HCT116 (cell line): ENCODE measurements around the gene SLC25A47. TPM values are rescaled to one million over a fixed set of nuclear protein-coding genes. Genes with fewer than 3 reads are reported as not detected.

Experiments used
- ATAC-seq: fragments of 200-7000 bp; cut with Tn5 transposase; 2 replicates; pipeline ENCODE4 v1.9.1; 2020; ENCODE audit warnings: mild to moderate bottlenecking, moderate library complexity
- BruUV-seq: library from RNA; stranded (reverse); fragments of 400-500 nt; replicated peaks from 2 replicates; lab custom pipeline; 2021; lab: Mats Ljungman, UMichigan
- CTCF ChIA-PET: fragments of 300-600 bp; sonication (Branson Sonifier 250); formaldehyde crosslinking; loops from one replicate; lab custom pipeline; 2021; ENCODE audit warnings: antibody characterized with exemption; lab: Charles Lee
- POLR2A ChIA-PET: fragments of 300-600, 350-600 bp; sonication (Branson Sonifier 250); formaldehyde crosslinking; loops from one replicate; lab custom pipeline; 2021; ENCODE audit warnings: antibody characterized with exemption; lab: Charles Lee
- RAD21 ChIA-PET, 2 experiments: fragments of 300-600 bp; sonication (Branson Sonifier 250); formaldehyde crosslinking; loops; one replicate each; lab custom pipeline; 2023; ENCODE audit warnings: low total read pairs in 2 of 2; ENCODE audit not compliant: uncharacterized antibody in 2 of 2, unreplicated experiment in 2 of 2, low non-redundant PET in 1 of 2; lab: Charles Lee
- DNase-seq: peaks from one replicate; pipeline ENCODE4 v3.0.0-alpha.2; 2010; ENCODE audit warnings: low read depth, low spot score
- H2AFZ ChIP-seq: fragments of 200-600 bp; shearing (Covaris generic), sonication (generic); 2 replicates; pipeline ENCODE4 v1.6.1; 2017; ENCODE audit warnings: low read depth, mixed run types, mixed read lengths, antibody characterized with exemption, low read length; ENCODE audit not compliant: poor library complexity, severe bottlenecking
- H3K27ac ChIP-seq: 2 replicates; pipeline ENCODE4 v1.5.1; 2012; ENCODE audit warnings: low read depth, low read length
- H3K27me3 ChIP-seq: fragments of 200-600 bp; sonication (generic); 2 replicates; pipeline ENCODE4 v1.6.1; 2016; ENCODE audit warnings: mixed run types, low read length, mixed read lengths; ENCODE audit not compliant: insufficient read depth
- H3K36me3 ChIP-seq, 2 experiments: fragments of 200-500 bp in 1 of 2; fragments of 200-600 bp in 1 of 2; sonication (Bioruptor generic) in 1 of 2; sonication (generic) in 1 of 2; 2 replicates each; pipeline versions ENCODE4 v1.5.1 to v1.6.1; 2014 to 2016; ENCODE audit warnings: low read length in 2 of 2, inconsistent platforms in 1 of 2, mixed read lengths in 1 of 2, mixed run types in 1 of 2; ENCODE audit not compliant: insufficient read depth in 2 of 2, control insufficient read depth in 1 of 2
- H3K4me1 ChIP-seq, 2 experiments: fragments of 200-600 bp in 1 of 2; sonication (generic) in 1 of 2; 2 replicates each; pipeline versions ENCODE4 v1.5.1 to v1.6.1; 2012 to 2017; ENCODE audit warnings: low read length in 2 of 2, inconsistent platforms in 1 of 2, mild to moderate bottlenecking in 1 of 2, mixed read lengths in 1 of 2, mixed run types in 1 of 2, moderate library complexity in 1 of 2; ENCODE audit not compliant: insufficient read depth in 2 of 2, control insufficient read depth in 1 of 2
- H3K4me2 ChIP-seq: fragments of 200-600 bp; sonication (generic); 2 replicates; pipeline ENCODE4 v1.6.1; 2017; ENCODE audit warnings: mixed run types, low read length, mixed read lengths
- H3K4me3 ChIP-seq, 2 experiments: fragments of 200-600 bp in 1 of 2; sonication (generic) in 1 of 2; replicated peaks in 1 of 2; 2 replicates each; pipeline ENCODE4 v1.5.1; 2011 to 2016; ENCODE audit warnings: low read length in 2 of 2, control low read depth in 1 of 2, low read depth in 1 of 2, mild to moderate bottlenecking in 1 of 2, mixed read lengths in 1 of 2, mixed run types in 1 of 2
- H3K79me2 ChIP-seq: fragments of 200-600 bp; sonication (generic); 2 replicates; pipeline ENCODE4 v1.6.1; 2017; ENCODE audit warnings: mild to moderate bottlenecking, mixed run types, low read length, moderate library complexity, mixed read lengths; ENCODE audit not compliant: insufficient read depth
- H3K9ac ChIP-seq: fragments of 200-600 bp; sonication (generic); 2 replicates; pipeline ENCODE4 v1.6.1; 2016; ENCODE audit warnings: low read length, mixed read lengths
- H3K9me2 ChIP-seq: fragments of 200-600 bp; sonication (generic), shearing (Covaris generic); 2 replicates; pipeline ENCODE4 v1.6.1; 2017; ENCODE audit warnings: mixed run types, mild to moderate bottlenecking, moderate library complexity; ENCODE audit not compliant: insufficient read depth
- H3K9me3 ChIP-seq, 2 experiments: fragments of 200-500 bp in 1 of 2; fragments of 200-600 bp in 1 of 2; sonication (Bioruptor generic) in 1 of 2; sonication (generic) in 1 of 2; 2 replicates each; pipeline ENCODE4 v1.6.1; 2014 to 2017; ENCODE audit warnings: low read length in 2 of 2, mixed read lengths in 2 of 2, inconsistent platforms in 1 of 2, low read depth in 1 of 2, mild to moderate bottlenecking in 1 of 2, mixed run types in 1 of 2, moderate library complexity in 1 of 2; ENCODE audit not compliant: control insufficient read depth in 1 of 2, insufficient read depth in 1 of 2
- H4K20me1 ChIP-seq: fragments of 200-600 bp; sonication (generic), shearing (Covaris generic); 2 replicates; pipeline ENCODE4 v1.6.1; 2017; ENCODE audit warnings: mixed run types, mild to moderate bottlenecking, moderate library complexity; ENCODE audit not compliant: insufficient read depth
- ATF3 ChIP-seq: IDR thresholded peaks from 2 replicates; pipeline ENCODE4 v1.6.1; 2012
- CEBPB ChIP-seq: IDR thresholded peaks from 2 replicates; pipeline ENCODE4 v1.6.1; 2012; ENCODE audit warnings: low read depth
- EGR1 ChIP-seq: IDR thresholded peaks from 2 replicates; pipeline ENCODE4 v1.6.1; 2012; ENCODE audit warnings: low read depth
- EZH2phosphoT487 ChIP-seq: fragments of 200-600 bp; IDR thresholded peaks from 2 replicates; pipeline ENCODE4 v1.6.1; 2018; ENCODE audit warnings: antibody characterized with exemption, borderline replicate concordance
- MAX ChIP-seq: IDR thresholded peaks from 2 replicates; pipeline ENCODE4 v1.6.1; 2012
- POLR2A ChIP-seq: IDR thresholded peaks from 2 replicates; pipeline ENCODE4 v1.7.0; 2011; ENCODE audit warnings: borderline replicate concordance; ENCODE audit not compliant: insufficient read depth, insufficient read length; ENCODE audit errors: extremely low read depth
- RAD21 ChIP-seq: IDR thresholded peaks from 2 replicates; pipeline ENCODE4 v1.6.1; 2012; ENCODE audit warnings: low read depth, mild to moderate bottlenecking
- SRF ChIP-seq: IDR thresholded peaks from 2 replicates; pipeline ENCODE4 v1.6.1; 2012; ENCODE audit warnings: low read depth
- ZNF274 ChIP-seq: fragments of 200-500 bp; sonication (Bioruptor generic); IDR thresholded peaks from 2 replicates; pipeline ENCODE4 v1.6.1; 2014; ENCODE audit warnings: mild to moderate bottlenecking, low read depth, low read length, inconsistent platforms
- intact Hi-C: fragments of 100-400 bp; cut with micrococcal nuclease; formaldehyde crosslinking; loops from 2 replicates; pipeline ENCODE4 v1.10.0; 2022
- total RNA-seq: library from RNA; stranded (reverse); gene quantifications from one replicate; pipeline ENCODE4 v1.2.1, GENCODE V29; 2021; ENCODE audit not compliant: unreplicated experiment

SLC25A47 gene
- total RNA-seq, 1 experiment from 2014 or later = 0.17 TPM

- no peak for DNase-seq
- Histone ChIP-seq H3K9ac (no peak overlapping the region), H3K9me3 (no peaks in the 10 kb centered on the region), H3K4me1 (no peaks in the 10 kb centered on the region; a peak in 1 of 4 replicates), H3K9me2 (no peaks in the 10 kb centered on the region), H3K27me3 (no peaks in the 10 kb centered on the region)
- POLR2A ChIA-PET = no interaction called here
- RAD21 ChIA-PET = no interaction called here
- CTCF ChIA-PET = no interaction called here
- intact Hi-C loops = no loop called here
- TF ChIP-seq POLR2A (no peak), CEBPB (no peak), EGR1 (no peak), RAD21 (no peak)
- TF ChIP-seq, all 23 proteins: peak for 0
- Histone ChIP-seq H3K4me2 (no peak overlapping the region), H4K20me1 (no peaks in the 10 kb centered on the region), H2AFZ (no peak overlapping the region), H3K36me3 (no peaks in the 10 kb centered on the region), H3K4me3 (no peak overlapping the region), H3K27ac (no peak overlapping the region), H3K79me2 (no peaks in the 10 kb centered on the region)
- ATAC-seq = no peak
- no TSS peak for BruUV-seq
Measured at GRCh38 chr14:100325231-100325632, 2.1 kb downstream of the SLC25A47 start.

GRCh38 chr14:100325958-100326357 is 2.8 kb downstream of the SLC25A47 start:
- H2AFZ ChIP-seq = no peak overlapping the region
- CTCF ChIA-PET = no interaction called here
- BruUV-seq = no TSS peak
- no peak for DNase-seq
- no peaks in the 10 kb centered on the region for H3K9me3 ChIP-seq
- H3K4me3 ChIP-seq = no peak overlapping the region
- H4K20me1 ChIP-seq = no peaks in the 10 kb centered on the region
- no peaks in the 10 kb centered on the region for H3K9me2 ChIP-seq
- no peak overlapping the region for H3K27ac ChIP-seq
- H3K9ac ChIP-seq = no peak overlapping the region
- H3K4me1 ChIP-seq = no peaks in the 10 kb centered on the region; a peak in 1 of 4 replicates
- no peaks in the 10 kb centered on the region for H3K27me3 ChIP-seq
- RAD21 ChIA-PET = no interaction called here
- H3K4me2 ChIP-seq = no peak overlapping the region
- intact Hi-C loops = no loop called here
- no peaks in the 10 kb centered on the region for H3K79me2 ChIP-seq
- POLR2A ChIA-PET = no interaction called here
- TF ChIP-seq ATF3 (no peak), ZNF274 (no peak), EGR1 (no peak), MAX (no peak), EZH2phosphoT487 (no peak), SRF (no peak), RAD21 (no peak), POLR2A (no peak)
- TF ChIP-seq, all 23 proteins: peak for 0
- no peak for ATAC-seq
- no peaks in the 10 kb centered on the region for H3K36me3 ChIP-seq
